HG03139 (cell line): ENCODE data around the gene MRFAP1L1.
"Not testable (repeated sequence)": the region's sequence is repeated elsewhere in the genome, so short reads cannot be mapped to it uniquely, and the experiment has no call there.

Experiments
- ATAC-seq: cut with Tn5 transposase; IDR thresholded peaks from one replicate; pipeline ENCODE4 v1.9.1; 2021; ENCODE audit not compliant: unreplicated experiment

Gene MRFAP1L1

DNA sequence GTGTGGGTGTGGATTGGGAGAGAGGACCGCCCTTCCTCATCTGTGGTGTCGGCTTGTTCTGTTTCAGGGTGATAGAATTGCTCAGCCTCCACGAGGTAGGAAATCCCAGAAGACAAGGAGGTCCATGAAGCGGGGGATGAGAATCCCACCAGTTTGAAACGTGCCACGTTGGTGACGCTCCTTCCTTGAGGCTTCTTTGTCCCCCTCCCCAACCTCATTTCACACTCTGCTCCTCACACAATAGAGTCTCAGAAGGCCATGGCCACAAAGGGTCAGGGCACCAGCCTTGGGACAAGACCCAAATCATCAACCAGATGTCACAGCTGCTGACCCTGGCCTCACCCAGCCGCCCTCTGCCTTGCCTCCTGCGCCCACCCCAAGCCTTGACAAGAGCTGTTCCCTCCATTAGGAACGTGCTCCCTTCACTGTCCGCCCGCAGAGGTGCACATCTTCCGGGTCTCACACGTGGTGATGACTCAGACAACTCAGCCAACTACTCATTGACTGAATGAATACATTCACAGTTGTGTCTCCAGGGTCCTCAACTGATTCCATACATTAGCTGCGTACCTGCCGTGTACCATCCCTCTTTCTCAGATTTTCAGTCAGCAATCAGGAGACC, 24.6 kb upstream of the MRFAP1L1 start:
- no peak for ATAC-seq

DNA sequence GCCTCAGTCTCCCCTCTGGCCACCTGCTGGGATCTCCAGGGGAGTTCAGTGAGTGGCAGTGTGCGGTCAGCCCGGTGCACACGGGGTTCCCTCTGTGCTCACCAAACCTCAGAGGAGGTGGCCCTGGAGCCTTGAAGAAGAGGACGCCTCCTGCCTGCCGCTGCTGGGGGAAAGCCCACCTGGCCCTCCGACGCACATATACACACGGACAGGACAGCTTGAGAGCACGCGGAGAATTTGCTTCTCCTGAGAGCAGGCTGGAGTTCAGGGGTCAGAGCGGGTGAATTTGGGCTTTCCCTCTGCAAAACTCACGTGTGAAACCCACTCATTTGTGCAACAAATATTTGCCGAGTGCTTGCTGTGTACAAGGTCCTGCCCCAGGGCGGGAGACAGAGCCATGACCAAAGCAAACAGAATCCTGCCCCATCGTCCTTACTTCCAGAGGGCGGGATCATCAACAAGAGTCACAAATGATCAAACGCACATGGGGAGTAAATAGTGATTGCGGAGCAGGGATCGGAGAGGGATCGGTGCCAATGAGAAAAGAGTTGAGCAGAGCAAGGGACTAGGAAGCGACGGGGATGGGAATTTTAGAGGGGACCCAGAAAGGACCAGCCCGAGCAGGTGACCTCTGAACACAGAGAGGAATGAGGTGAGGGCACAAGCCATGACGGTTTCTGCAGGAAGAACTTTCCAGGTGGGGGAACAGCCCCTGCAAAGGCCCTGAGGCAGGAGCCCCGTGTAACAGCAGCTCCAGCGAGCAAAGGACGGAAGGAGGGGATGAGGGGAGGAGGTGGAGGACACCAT, 23.9 kb upstream of the MRFAP1L1 start:
- no peak for ATAC-seq

GRCh38 chr4:6732441-6733357, 23.0 kb upstream of the MRFAP1L1 start:
- ATAC-seq, result no peak

DNA sequence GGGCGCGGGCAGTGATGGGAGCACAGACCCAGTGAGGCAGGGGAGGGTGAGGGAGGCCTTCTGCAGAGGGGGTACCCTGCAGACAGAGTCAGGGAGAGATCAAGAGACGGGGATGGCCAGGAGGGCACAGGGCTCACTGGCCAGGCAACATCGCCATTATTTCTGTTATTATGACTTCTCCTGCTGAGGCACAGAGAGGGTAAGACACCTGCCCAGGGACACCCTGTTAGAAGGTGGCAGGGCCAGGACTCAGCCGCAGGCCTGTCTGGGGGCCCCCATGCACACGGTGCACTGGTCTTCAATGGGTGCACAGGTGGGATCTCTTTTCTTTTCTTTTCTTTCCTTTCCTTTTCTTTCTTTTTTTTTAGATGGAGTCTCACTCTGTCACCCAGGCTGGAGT, 22.1 kb upstream of the MRFAP1L1 start:
- no peak for ATAC-seq

DNA sequence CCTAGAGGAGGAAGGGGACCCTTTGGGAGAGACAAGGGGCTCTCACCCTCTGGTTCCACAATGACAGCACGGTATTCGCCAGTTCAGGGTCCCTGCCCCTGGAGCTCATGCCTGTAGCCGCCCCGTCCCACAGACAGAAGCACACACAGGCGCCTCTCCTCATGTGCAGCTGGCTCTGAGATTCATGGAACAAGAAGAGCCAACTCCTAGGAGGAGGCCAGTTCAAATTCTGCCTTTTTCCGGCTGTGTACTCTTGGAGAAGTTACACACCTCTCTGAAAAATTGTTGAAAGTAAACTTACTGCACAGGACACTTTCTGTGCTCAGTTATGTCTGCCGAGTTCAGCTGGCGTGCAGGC, 21.6 kb upstream of the MRFAP1L1 start:
- ATAC-seq, result no peak

GRCh38 chr4:6730603-6731317, 21.1 kb upstream of the MRFAP1L1 start:
- no peak for ATAC-seq

DNA sequence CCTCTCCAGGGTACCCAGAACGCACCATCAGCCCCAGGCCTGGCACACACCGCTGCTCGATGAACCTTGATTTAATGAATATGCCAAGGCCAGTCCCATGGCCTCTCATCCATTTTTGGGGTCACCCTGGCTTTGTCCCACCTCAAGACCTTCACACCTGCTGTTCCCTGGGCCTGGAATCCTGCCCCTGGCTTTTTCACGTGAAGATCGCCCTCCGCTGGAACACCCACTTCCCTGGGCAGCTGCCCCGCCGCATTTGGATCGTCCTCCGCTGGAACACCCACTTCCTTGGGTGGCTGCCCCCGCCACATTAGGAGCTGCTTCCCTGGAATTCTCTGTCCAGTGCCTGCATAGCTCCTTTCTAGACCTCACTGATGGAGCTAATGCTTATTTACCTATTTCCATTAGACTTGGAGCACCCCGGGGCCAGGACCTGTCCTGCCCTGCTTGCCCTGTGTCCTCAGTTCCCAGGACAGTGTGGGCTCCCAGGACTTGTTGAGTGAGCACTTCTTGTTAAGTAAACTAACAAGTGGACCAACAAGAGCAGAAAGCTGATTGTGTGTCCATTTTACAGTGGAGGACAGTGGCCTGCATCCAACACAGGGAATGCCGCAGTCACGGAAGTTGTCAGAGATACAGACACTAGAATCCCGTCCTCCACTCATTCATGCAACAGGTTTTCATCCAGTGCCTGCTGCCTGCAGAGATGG, 18.8 kb upstream of the MRFAP1L1 start:
- no peak for ATAC-seq

GRCh38 chr4:6727943-6728250, 18.2 kb upstream of the MRFAP1L1 start:
- no peak for ATAC-seq

GRCh38 chr4:6727081-6727942, 17.6 kb upstream of the MRFAP1L1 start:
- ATAC-seq, result no peak

DNA sequence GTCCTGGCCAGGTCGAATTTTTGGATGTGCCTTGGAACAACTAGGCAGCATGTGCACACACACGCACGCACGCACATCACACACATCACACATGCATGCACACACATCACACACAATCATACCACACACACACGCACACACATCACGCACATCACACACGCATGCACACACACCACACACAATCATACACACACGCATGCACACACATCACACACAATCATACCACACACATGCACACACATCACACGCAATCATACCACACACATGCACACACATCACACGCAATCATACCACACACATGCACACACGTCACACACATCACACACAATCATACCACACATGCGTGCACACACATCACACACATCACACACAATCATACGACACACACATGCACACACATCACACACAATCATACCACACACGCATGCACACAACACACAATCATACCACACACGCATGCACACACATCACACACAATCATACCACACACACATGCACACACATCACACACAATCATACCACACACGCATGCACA, 15.8 kb upstream of the MRFAP1L1 start:
- ATAC-seq, result not testable (repeated sequence)

GRCh38 chr4:6724421-6725111, 14.9 kb upstream of the MRFAP1L1 start:
- no peak for ATAC-seq

DNA sequence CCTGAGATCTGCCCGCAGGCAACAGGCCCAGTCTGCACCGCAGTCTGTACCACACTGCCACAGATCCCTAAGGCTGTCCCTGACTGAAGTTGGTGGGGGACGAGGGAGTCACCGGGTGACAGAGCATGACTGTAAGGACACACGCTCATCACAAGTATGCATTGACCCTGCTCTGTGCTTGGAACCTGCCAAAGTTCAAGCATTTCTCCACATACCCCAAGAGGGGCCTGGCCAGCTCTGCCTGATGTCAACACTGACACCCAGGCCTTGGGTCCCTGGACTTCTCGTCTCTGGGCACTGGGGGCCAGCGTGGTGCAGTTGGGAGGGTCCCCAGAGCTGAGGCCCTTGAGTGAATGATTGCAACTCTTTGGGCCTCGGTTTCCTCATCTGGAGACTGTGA, 14.2 kb upstream of the MRFAP1L1 start:
- ATAC-seq, result no peak

GRCh38 chr4:6722891-6723290, 13.2 kb upstream of the MRFAP1L1 start:
- no peak for ATAC-seq

DNA sequence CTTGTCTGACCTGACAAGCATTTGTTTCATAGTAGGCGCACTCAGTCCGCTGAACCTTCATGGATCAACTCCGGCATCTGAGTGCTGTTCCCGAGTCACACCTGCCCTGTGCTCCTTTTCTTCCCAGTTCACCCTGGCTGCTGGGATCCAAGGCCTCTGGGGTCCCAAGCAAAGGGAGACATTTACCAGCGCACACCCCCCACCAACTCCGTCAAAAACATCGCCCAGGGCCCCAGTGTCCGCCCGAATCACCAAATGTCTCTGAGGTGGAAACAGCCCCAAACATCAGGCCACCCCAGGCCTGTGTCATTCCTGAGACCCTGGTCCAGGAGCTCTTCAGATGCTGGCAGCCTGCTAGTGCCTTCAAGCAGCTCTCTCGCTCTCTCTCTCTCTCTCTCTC, 11.5 kb upstream of the MRFAP1L1 start:
- no peak for ATAC-seq

- no peak for ATAC-seq
Measured at GRCh38 chr4:6720202-6720699, 10.6 kb upstream of the MRFAP1L1 start.

GRCh38 chr4:6719611-6720179, 10.0 kb upstream of the MRFAP1L1 start:
- no peak for ATAC-seq

GRCh38 chr4:6718932-6719610, 9.4 kb upstream of the MRFAP1L1 start:
- no peak for ATAC-seq
